ENCODE measurements around the gene THOC1. TPM values are rescaled to one million over a fixed set of nuclear protein-coding genes. Genes with fewer than 3 reads are reported as not detected.

The THOC1 gene
- total and polyA plus RNA-seq, 4 experiments from 2014 or later, result 15.2 to 69.9 (median 42.4) TPM

GRCh38 chr18:275486-275885 is 7.6 kb upstream of the THOC1 start:
- Mint-ChIP-seq H3K9me3 (peaks cover 0 to 20% (median 10%) of the 10 kb centered on the region in 8 donors), H3K4me1 (no peaks in the 10 kb centered on the region), H3K27ac (no peak overlapping the region), H3K4me3 (no peak overlapping the region), H3K36me3 (no peaks in the 10 kb centered on the region), H3K27me3 (peaks cover 2 to 6% of the 10 kb centered on the region in 2 donors)
- Histone ChIP-seq H3K36me3 (ENCODE audit: insufficient read depth, low read length) (no peaks in the 10 kb centered on the region), H3K4me3 (ENCODE audit: low read length in 2 of 2) (no peak overlapping the region), H3K4me1 (ENCODE audit: insufficient read depth, low read length) (no peaks in the 10 kb centered on the region), H3K9me3 (ENCODE audit: control insufficient read depth in 1 of 2, low read length in 2 of 2) (no peaks in the 10 kb centered on the region), H3K27ac (ENCODE audit: low read depth, low read length) (no peak overlapping the region), H3K27me3 (ENCODE audit: insufficient read depth, low read length) (no peaks in the 10 kb centered on the region)
- POLR2A ChIA-PET (ENCODE audit: partially characterized antibody), result no interaction called here
- intact Hi-C loops (cut with micrococcal nuclease), result no loop called here
- no peak for DNase-seq
- CTCF ChIA-PET (ENCODE audit: partially characterized antibody), result no interaction called here

- CTCF ChIA-PET (ENCODE audit: partially characterized antibody), result no interaction called here
- no peak for DNase-seq
- H3K9me3 Mint-ChIP-seq, result peaks cover 0 to 20% (median 9%) of the 10 kb centered on the region in 8 donors
- POLR2A ChIA-PET (ENCODE audit: partially characterized antibody), result no interaction called here
- Histone ChIP-seq H3K4me1 (ENCODE audit: insufficient read depth, low read length) (peaks cover 2% of the 10 kb centered on the region), H3K9me3 (ENCODE audit: control insufficient read depth in 1 of 2, low read length in 2 of 2) (no peaks in the 10 kb centered on the region), H3K36me3 (ENCODE audit: insufficient read depth, low read length) (no peaks in the 10 kb centered on the region), H3K4me3 (ENCODE audit: low read length in 2 of 2) (no peak overlapping the region), H3K27me3 (ENCODE audit: insufficient read depth, low read length) (no peaks in the 10 kb centered on the region), H3K27ac (ENCODE audit: low read depth, low read length) (no peak overlapping the region)
- H3K27ac Mint-ChIP-seq, result no peak overlapping the region
- intact Hi-C loops (cut with micrococcal nuclease), result no loop called here
- H3K4me3 Mint-ChIP-seq, result no peak overlapping the region
- H3K27me3 Mint-ChIP-seq, result peaks cover 1 to 2% of the 10 kb centered on the region in 2 donors
- H3K4me1 Mint-ChIP-seq, result peaks cover 4 to 8% (median 6%) of the 10 kb centered on the region in 4 donors
- no peaks in the 10 kb centered on the region for H3K36me3 Mint-ChIP-seq
Observed at GRCh38 chr18:274313-274712, 6.5 kb upstream of the THOC1 start.

- no peak overlapping the region for H3K4me3 Mint-ChIP-seq
- intact Hi-C loops (cut with micrococcal nuclease), result no loop called here
- H3K4me3 ChIP-seq (ENCODE audit: low read length in 2 of 2), result no peak overlapping the region
- H3K27ac ChIP-seq (ENCODE audit: low read depth, low read length), result no peak overlapping the region
- no peak overlapping the region for H3K27ac Mint-ChIP-seq
- H3K27me3 Mint-ChIP-seq, result peaks cover 0 to 1% of the 10 kb centered on the region in 2 donors
- POLR2A ChIA-PET (ENCODE audit: partially characterized antibody), result no interaction called here
- H3K27me3 ChIP-seq (ENCODE audit: insufficient read depth, low read length), result no peaks in the 10 kb centered on the region
- CTCF ChIA-PET (ENCODE audit: partially characterized antibody), result no interaction called here
- H3K9me3 Mint-ChIP-seq, result peaks cover 0 to 16% (median 7%) of the 10 kb centered on the region in 8 donors
- peaks cover 8 to 15% (median 12%) of the 10 kb centered on the region in 4 donors for H3K4me1 Mint-ChIP-seq
- no peaks in the 10 kb centered on the region for H3K36me3 Mint-ChIP-seq
- DNase-seq, result no peak
- H3K4me1 ChIP-seq (ENCODE audit: insufficient read depth, low read length), result peaks cover 10% of the 10 kb centered on the region
- no peaks in the 10 kb centered on the region for H3K36me3 ChIP-seq (ENCODE audit: insufficient read depth, low read length)
- H3K9me3 ChIP-seq (ENCODE audit: control insufficient read depth in 1 of 2, low read length in 2 of 2), result no peaks in the 10 kb centered on the region
Observed at GRCh38 chr18:273525-273924, 5.7 kb upstream of the THOC1 start.

- Histone ChIP-seq H3K4me1 (ENCODE audit: insufficient read depth, low read length) (peaks cover 10% of the 10 kb centered on the region), H3K4me3 (ENCODE audit: low read length in 2 of 2) (no peak overlapping the region), H3K27me3 (ENCODE audit: insufficient read depth, low read length) (no peaks in the 10 kb centered on the region), H3K9me3 (ENCODE audit: control insufficient read depth in 1 of 2, low read length in 2 of 2) (no peaks in the 10 kb centered on the region), H3K36me3 (ENCODE audit: insufficient read depth, low read length) (no peaks in the 10 kb centered on the region), H3K27ac (ENCODE audit: low read depth, low read length) (no peak overlapping the region)
- Mint-ChIP-seq H3K27ac (peak overlapping the region in 1 of 7 donors; percentile 45), H3K36me3 (peaks cover 0 to 8% of the 10 kb centered on the region in 2 donors), H3K27me3 (peaks cover 0 to 1% of the 10 kb centered on the region in 2 donors), H3K4me3 (no peak overlapping the region), H3K4me1 (peaks cover 9 to 24% (median 15%) of the 10 kb centered on the region in 4 donors), H3K9me3 (peaks cover 0 to 10% (median 4%) of the 10 kb centered on the region in 8 donors)
- CTCF ChIA-PET (ENCODE audit: partially characterized antibody), result no interaction called here
- intact Hi-C loops (cut with micrococcal nuclease), result no loop called here
- POLR2A ChIA-PET (ENCODE audit: partially characterized antibody), result no interaction called here
- DNase-seq, result no peak
Observed at GRCh38 chr18:272650-273049, 4.8 kb upstream of the THOC1 start.

GRCh38 chr18:269480-270095 is 1.7 kb upstream of the THOC1 start:
- peak overlapping the region; percentile 52 to 100 (median 95) for H3K4me3 Mint-ChIP-seq
- H3K9me3 ChIP-seq (ENCODE audit: control insufficient read depth in 1 of 2, low read length in 2 of 2), result no peaks in the 10 kb centered on the region
- peaks cover 3% of the 10 kb centered on the region for H3K36me3 ChIP-seq (ENCODE audit: insufficient read depth, low read length)
- ChIA-PET CTCF (ENCODE audit: partially characterized antibody) (no interaction called here), POLR2A (ENCODE audit: partially characterized antibody) (no interaction called here)
- no peak for DNase-seq
- intact Hi-C loops (cut with micrococcal nuclease), result loop anchor here (2.0 to 10.0 kb wide), 3 partner anchors 345 to 543 kb away; partner anchors contain the start of gene YES1
- H3K27ac Mint-ChIP-seq, result peak overlapping the region in 6 of 7 donors; percentile 18 to 99 (median 68)
- H3K27ac ChIP-seq (ENCODE audit: low read depth, low read length), result no peak overlapping the region
- no peaks in the 10 kb centered on the region for H3K27me3 Mint-ChIP-seq
- peaks cover 24% of the 10 kb centered on the region for H3K4me1 ChIP-seq (ENCODE audit: insufficient read depth, low read length)
- H3K4me1 Mint-ChIP-seq, result peaks cover 16 to 47% (median 30%) of the 10 kb centered on the region in 4 donors
- no peaks in the 10 kb centered on the region for H3K27me3 ChIP-seq (ENCODE audit: insufficient read depth, low read length)
- H3K9me3 Mint-ChIP-seq, result peaks cover 0 to 5% (median 0%) of the 10 kb centered on the region in 8 donors
- no peak overlapping the region for H3K4me3 ChIP-seq (ENCODE audit: low read length in 2 of 2)
- peaks cover 4 to 24% of the 10 kb centered on the region in 2 donors for H3K36me3 Mint-ChIP-seq

- H3K4me3 Mint-ChIP-seq, result peak overlapping the region; percentile 95 to 100 (median 98)
- no peak for DNase-seq
- H3K36me3 ChIP-seq (ENCODE audit: insufficient read depth, low read length), result peaks cover 14% of the 10 kb centered on the region
- CTCF ChIA-PET (ENCODE audit: partially characterized antibody), result interaction anchor here (0.6 kb wide), 1 partner anchor 38 kb away, joined by 3 read pairs; no protein-coding TSS in a partner anchor
- H3K9me3 Mint-ChIP-seq, result peaks cover 0 to 5% (median 0%) of the 10 kb centered on the region in 8 donors
- H3K27me3 Mint-ChIP-seq, result no peaks in the 10 kb centered on the region
- H3K27ac Mint-ChIP-seq, result peak overlapping the region; percentile 99 to 100 (median 100)
- POLR2A ChIA-PET (ENCODE audit: partially characterized antibody), result interaction anchor here (0.8 to 2.0 kb wide), 7 partner anchors 9 to 390 kb away, joined by 3 to 34 read pairs (median 5); partner anchors contain the start of genes TYMS and USP14
- peaks cover 17 to 47% (median 30%) of the 10 kb centered on the region in 4 donors for H3K4me1 Mint-ChIP-seq
- no peaks in the 10 kb centered on the region for H3K27me3 ChIP-seq (ENCODE audit: insufficient read depth, low read length)
- intact Hi-C loops (cut with micrococcal nuclease), result loop anchor here (5.0 to 10.0 kb wide), 2 partner anchors 347 to 450 kb away; no protein-coding TSS in a partner anchor
- peaks cover 15 to 40% of the 10 kb centered on the region in 2 donors for H3K36me3 Mint-ChIP-seq
- H3K9me3 ChIP-seq (ENCODE audit: control insufficient read depth in 1 of 2, low read length in 2 of 2), result no peaks in the 10 kb centered on the region
- peak overlapping the region; percentile 99 for H3K27ac ChIP-seq (ENCODE audit: low read depth, low read length)
- H3K4me1 ChIP-seq (ENCODE audit: insufficient read depth, low read length), result peaks cover 24% of the 10 kb centered on the region
- peak overlapping the region; percentile 92 to 99 for H3K4me3 ChIP-seq (ENCODE audit: low read length in 2 of 2)
Observed at GRCh38 chr18:267380-267687, 513 bp downstream of the THOC1 start.

- intact Hi-C loops (cut with micrococcal nuclease), result loop anchor here (10.0 kb wide), 1 partner anchor 353 kb away; no protein-coding TSS in a partner anchor
- Mint-ChIP-seq H3K27ac (peak overlapping the region in 3 of 7 donors; percentile 5 to 58 (median 48)), H3K4me3 (no peak overlapping the region), H3K4me1 (peaks cover 8 to 17% (median 14%) of the 10 kb centered on the region in 4 donors), H3K36me3 (peaks cover 52 to 69% of the 10 kb centered on the region in 2 donors), H3K9me3 (peaks cover 0 to 1% (median 0%) of the 10 kb centered on the region in 8 donors), H3K27me3 (no peaks in the 10 kb centered on the region)
- Histone ChIP-seq H3K4me3 (ENCODE audit: low read length in 2 of 2) (no peak overlapping the region), H3K9me3 (ENCODE audit: control insufficient read depth in 1 of 2, low read length in 2 of 2) (no peaks in the 10 kb centered on the region), H3K36me3 (ENCODE audit: insufficient read depth, low read length) (peaks cover 41% of the 10 kb centered on the region), H3K27me3 (ENCODE audit: insufficient read depth, low read length) (no peaks in the 10 kb centered on the region), H3K4me1 (ENCODE audit: insufficient read depth, low read length) (peaks cover 5% of the 10 kb centered on the region), H3K27ac (ENCODE audit: low read depth, low read length) (no peak overlapping the region)
- no peak for DNase-seq
- CTCF ChIA-PET (ENCODE audit: partially characterized antibody), result interaction anchor here (1.0 kb wide), 1 partner anchor 9 kb away, joined by 3 read pairs; no protein-coding TSS in a partner anchor
- POLR2A ChIA-PET (ENCODE audit: partially characterized antibody), result no interaction called here
Observed at GRCh38 chr18:261398-262073, 6.3 kb downstream of the THOC1 start.
